ENCODE results near the gene ZNF446.

DNA sequence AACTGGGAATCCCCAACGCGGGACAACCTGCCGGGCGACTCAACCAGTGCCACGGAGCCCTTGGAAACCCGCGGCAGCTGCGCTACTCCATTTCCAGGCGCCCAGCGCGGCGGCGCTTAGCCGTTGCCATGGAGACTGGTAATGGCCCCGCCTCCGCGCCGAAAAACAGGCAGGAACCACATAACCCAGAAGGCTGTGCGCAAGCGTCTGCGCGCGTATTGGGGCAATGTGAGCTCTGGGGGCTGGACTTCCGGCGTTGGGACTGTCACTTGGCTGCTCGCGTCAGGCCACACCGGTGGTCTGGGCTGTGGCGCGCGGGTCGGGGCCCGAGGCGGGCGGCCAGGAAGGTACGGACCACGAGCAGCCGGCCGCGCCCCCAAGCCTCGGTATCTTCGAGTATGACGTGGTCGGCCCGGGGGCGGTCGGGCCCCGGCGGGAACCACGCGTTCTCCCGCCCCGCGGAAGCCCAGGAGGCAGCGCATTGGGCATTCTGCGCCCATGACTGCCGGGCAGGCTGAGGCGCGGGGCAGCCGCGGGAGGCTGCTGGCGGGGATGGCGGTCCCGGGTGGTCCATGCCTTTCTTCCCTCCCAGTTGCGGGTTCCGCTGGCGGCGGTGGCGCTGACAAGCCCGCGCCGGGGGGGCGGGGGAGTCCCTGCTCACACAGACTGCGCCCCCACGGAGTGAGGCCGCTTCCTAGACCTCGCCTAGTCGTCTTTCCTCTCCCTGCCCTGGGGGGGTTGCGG lies 24.6 kb upstream of the ZNF446 start, which contains the start of gene ZNF324B:
- TF ChIP-seq, protein P1, sequence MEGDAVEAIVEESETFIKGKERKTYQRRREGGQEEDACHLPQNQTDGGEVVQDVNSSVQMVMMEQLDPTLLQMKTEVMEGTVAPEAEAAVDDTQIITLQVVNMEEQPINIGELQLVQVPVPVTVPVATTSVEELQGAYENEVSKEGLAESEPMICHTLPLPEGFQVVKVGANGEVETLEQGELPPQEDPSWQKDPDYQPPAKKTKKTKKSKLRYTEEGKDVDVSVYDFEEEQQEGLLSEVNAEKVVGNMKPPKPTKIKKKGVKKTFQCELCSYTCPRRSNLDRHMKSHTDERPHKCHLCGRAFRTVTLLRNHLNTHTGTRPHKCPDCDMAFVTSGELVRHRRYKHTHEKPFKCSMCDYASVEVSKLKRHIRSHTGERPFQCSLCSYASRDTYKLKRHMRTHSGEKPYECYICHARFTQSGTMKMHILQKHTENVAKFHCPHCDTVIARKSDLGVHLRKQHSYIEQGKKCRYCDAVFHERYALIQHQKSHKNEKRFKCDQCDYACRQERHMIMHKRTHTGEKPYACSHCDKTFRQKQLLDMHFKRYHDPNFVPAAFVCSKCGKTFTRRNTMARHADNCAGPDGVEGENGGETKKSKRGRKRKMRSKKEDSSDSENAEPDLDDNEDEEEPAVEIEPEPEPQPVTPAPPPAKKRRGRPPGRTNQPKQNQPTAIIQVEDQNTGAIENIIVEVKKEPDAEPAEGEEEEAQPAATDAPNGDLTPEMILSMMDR (IDR thresholded peaks at IDR 0.05; ENCODE audit: low read length), result no peak; the same call in 1 of the 2 replicates
- no peak for TF ChIP-seq EZH2 (IDR thresholded peaks at IDR 0.05; ENCODE audit: borderline replicate concordance, low read length)

Measured in OCI-LY1 (cell line).